Testis (tissue), 2 donors: ENCODE data around the gene GPRC5C.

ENCODE experiments used
- POLR2A ChIP-seq: fragments of 450-650 bp; IDR thresholded peaks from one replicate; pipeline ENCODE4 v1.6.1; 2017; ENCODE audit warnings: antibody characterized with exemption, mild to moderate bottlenecking, moderate library complexity
- TF ChIP-seq, protein P1 (sequence below), 3 experiments: fragments of 450-650 bp in 2 of 3; fragments of 200-600 bp in 1 of 3; sonication (generic) in 1 of 3; IDR thresholded peaks; one replicate each; pipeline ENCODE4 v1.5.1; 2016 to 2019; ENCODE audit warnings: antibody characterized with exemption in 3 of 3, mild to moderate bottlenecking in 2 of 3, moderate library complexity in 1 of 3

- no peak for TF ChIP-seq POLR2A
- TF ChIP-seq, protein P1, sequence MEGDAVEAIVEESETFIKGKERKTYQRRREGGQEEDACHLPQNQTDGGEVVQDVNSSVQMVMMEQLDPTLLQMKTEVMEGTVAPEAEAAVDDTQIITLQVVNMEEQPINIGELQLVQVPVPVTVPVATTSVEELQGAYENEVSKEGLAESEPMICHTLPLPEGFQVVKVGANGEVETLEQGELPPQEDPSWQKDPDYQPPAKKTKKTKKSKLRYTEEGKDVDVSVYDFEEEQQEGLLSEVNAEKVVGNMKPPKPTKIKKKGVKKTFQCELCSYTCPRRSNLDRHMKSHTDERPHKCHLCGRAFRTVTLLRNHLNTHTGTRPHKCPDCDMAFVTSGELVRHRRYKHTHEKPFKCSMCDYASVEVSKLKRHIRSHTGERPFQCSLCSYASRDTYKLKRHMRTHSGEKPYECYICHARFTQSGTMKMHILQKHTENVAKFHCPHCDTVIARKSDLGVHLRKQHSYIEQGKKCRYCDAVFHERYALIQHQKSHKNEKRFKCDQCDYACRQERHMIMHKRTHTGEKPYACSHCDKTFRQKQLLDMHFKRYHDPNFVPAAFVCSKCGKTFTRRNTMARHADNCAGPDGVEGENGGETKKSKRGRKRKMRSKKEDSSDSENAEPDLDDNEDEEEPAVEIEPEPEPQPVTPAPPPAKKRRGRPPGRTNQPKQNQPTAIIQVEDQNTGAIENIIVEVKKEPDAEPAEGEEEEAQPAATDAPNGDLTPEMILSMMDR (IDR thresholded peaks at IDR 0.05), result no peak
Measured at GRCh38 chr17:74449773-74450172, 17.9 kb downstream of the GPRC5C start.
